A549 (cell line): ENCODE data around the gene PPP2R5C. TPM values are rescaled to one million over a fixed set of nuclear protein-coding genes. Genes with fewer than 3 reads are reported as not detected.

ENCODE experiments used
- ATAC-seq, 2 experiments: fragments of 200-7000 bp in 1 of 2; fragments of >200 bp in 1 of 2; cut with Nextera tagmentation in 1 of 2; cut with Tn5 transposase in 1 of 2; 3 replicates each; pipeline versions ENCODE4 v1.8.0 to v1.9.1; 2018 to 2020; ENCODE audit warnings: mild to moderate bottlenecking in 1 of 2, moderate library complexity in 1 of 2
- CTCF ChIA-PET: fragments of 300-600 bp; sonication (Branson Sonifier 250); formaldehyde crosslinking; extraction: SDS; loops from one replicate; lab custom pipeline; 2021; ENCODE audit warnings: antibody characterized with exemption, inconsistent platforms; lab: Yijun Ruan, JAX
- POLR2A ChIA-PET: fragments of 350-600 bp; formaldehyde crosslinking; extraction: SDS; loops from one replicate; lab custom pipeline; 2021; ENCODE audit warnings: antibody characterized with exemption, inconsistent platforms; lab: Yijun Ruan, JAX
- DNase-seq, 2 experiments: peaks; one replicate each; pipeline versions ENCODE4 v3.0.0 to v3.0.0-alpha.2; 2011 to 2016; ENCODE audit warnings: low read depth in 1 of 2, low spot score in 1 of 2
- FAIRE-seq: peaks from 2 replicates; lab custom pipeline; 2011; peaks lifted over from hg19 to GRCh38; lab: Jason Lieb, UNC
- H3K27ac ChIP-seq, 2 experiments: fragments of >200 bp; sonication (Bioruptor Twin); formaldehyde crosslinking; 3 replicates each; pipeline ENCODE4 v1.5.1; 2016 to 2017
- H3K4me1 ChIP-seq: fragments of >200 bp; sonication (Bioruptor Twin); formaldehyde crosslinking; 3 replicates; pipeline ENCODE4 v1.6.1; 2016
- H3K4me2 ChIP-seq: fragments of >200 bp; sonication (Bioruptor Twin); formaldehyde crosslinking; 3 replicates; pipeline ENCODE4 v1.6.1; 2016
- H3K4me3 ChIP-seq: fragments of >200 bp; sonication (Bioruptor Twin); formaldehyde crosslinking; 3 replicates; pipeline ENCODE4 v1.5.1; 2016
- H3K9me3 ChIP-seq: fragments of >200 bp; sonication (Bioruptor Twin); formaldehyde crosslinking; 3 replicates; pipeline ENCODE4 v1.6.1; 2016
- CEBPB ChIP-seq, 2 experiments: fragments of >200 bp in 1 of 2; sonication (Bioruptor Twin) in 1 of 2; formaldehyde crosslinking in 1 of 2; IDR thresholded peaks; 2 replicates each; pipeline ENCODE4 v1.6.1; 2012 to 2016
- CTCF ChIP-seq: fragments of >200 bp; sonication (Bioruptor Twin); formaldehyde crosslinking; IDR thresholded peaks from 3 replicates; pipeline ENCODE4 v1.5.1; 2016
- EHF ChIP-seq: fragments of 250-450 bp; sonication (Bioruptor Pico); IDR thresholded peaks from 2 replicates; pipeline ENCODE4 v1.5.0; 2020; ENCODE audit warnings: mild to moderate bottlenecking
- EHMT2 ChIP-seq: fragments of 200-600 bp; sonication (generic); IDR thresholded peaks from 2 replicates; pipeline ENCODE4 v1.6.1; 2016; ENCODE audit warnings: antibody characterized with exemption, low read depth, mild to moderate bottlenecking, moderate library complexity
- ESRRA ChIP-seq: fragments of 150-350 bp; IDR thresholded peaks from 2 replicates; pipeline ENCODE4 v1.6.1; 2014; ENCODE audit warnings: mild to moderate bottlenecking, low read length, borderline replicate concordance
- FOSB ChIP-seq: fragments of 250-450 bp; sonication (Bioruptor Pico); IDR thresholded peaks from 2 replicates; pipeline ENCODE4 v1.5.0; 2020; ENCODE audit warnings: mild to moderate bottlenecking, moderate library complexity
- FOXS1 ChIP-seq: fragments of 250-450 bp; sonication (Bioruptor Pico); IDR thresholded peaks from 2 replicates; pipeline ENCODE4 v1.5.0; 2020; ENCODE audit warnings: mild to moderate bottlenecking, moderate library complexity
- GATA3 ChIP-seq: IDR thresholded peaks from 2 replicates; pipeline ENCODE4 v1.6.1; 2012; ENCODE audit warnings: borderline replicate concordance
- HDAC2 ChIP-seq: fragments of 200-600 bp; sonication (generic); IDR thresholded peaks from 2 replicates; pipeline ENCODE4 v1.6.1; 2016
- HOXA7 ChIP-seq: fragments of 250-450 bp; sonication (Bioruptor Pico); IDR thresholded peaks from 2 replicates; pipeline ENCODE4 v1.5.0; 2020; ENCODE audit warnings: mild to moderate bottlenecking, moderate library complexity
- JUNB ChIP-seq: fragments of >200 bp; sonication (Bioruptor Twin); formaldehyde crosslinking; IDR thresholded peaks from 2 replicates; pipeline ENCODE4 v1.6.1; 2016
- KDM1A ChIP-seq: fragments of 200-600 bp; sonication (generic); IDR thresholded peaks from 2 replicates; pipeline ENCODE4 v1.6.1; 2016; ENCODE audit warnings: low read depth, mild to moderate bottlenecking
- MAFK ChIP-seq: fragments of 450-650 bp; IDR thresholded peaks from 2 replicates; pipeline ENCODE4 v1.6.1; 2014; ENCODE audit not compliant: partially characterized antibody
- POLR2AphosphoS2 ChIP-seq: conservative IDR thresholded peaks from 2 replicates; pipeline ENCODE4 v1.6.1; 2012; ENCODE audit warnings: low read length, improper control_type of control experiment, inconsistent platforms
- RNF2 ChIP-seq: fragments of 200-600 bp; sonication (generic); IDR thresholded peaks from 2 replicates; pipeline ENCODE4 v1.6.1; 2016; ENCODE audit warnings: low read depth, mild to moderate bottlenecking, antibody characterized with exemption, moderate library complexity, borderline replicate concordance
- TFCP2L1 ChIP-seq: fragments of 250-450 bp; sonication (Bioruptor Pico); IDR thresholded peaks from 2 replicates; pipeline ENCODE4 v1.5.0; 2021; ENCODE audit warnings: mild to moderate bottlenecking
- ZFP36 ChIP-seq: fragments of 450-650 bp; IDR thresholded peaks from 2 replicates; pipeline ENCODE4 v1.6.1; 2014; ENCODE audit warnings: borderline replicate concordance; ENCODE audit not compliant: partially characterized antibody
- ZSCAN20 ChIP-seq: fragments of 250-450 bp; sonication (Bioruptor Pico); IDR thresholded peaks from 2 replicates; pipeline ENCODE4 v1.8.0; 2022; ENCODE audit warnings: mild to moderate bottlenecking, moderate library complexity
- WGBS: methylation state at CpG from one replicate; pipeline ENCODE4 v1.1.6; 2017; ENCODE audit errors: missing lambda C conversion rate; 5-methylcytosine and 5-hydroxymethylcytosine counted together
- polyA plus RNA-seq, 4 experiments: library from polyadenylated mRNA; depleted of rRNA in 3 of 4; stranded (reverse); fragments of >200 nt; fragmentation: RNase III in 1 of 4; extraction: RNeasy Plus Mini Kit Qiagen cat#74134 plus additional on column Dnase treatment in 1 of 4; gene quantifications; 2 replicates in 3 of 4; 3 replicates in 1 of 4; pipeline ENCODE4 v1.2.3, GENCODE V29; 2011 to 2017
- TF ChIP-seq, protein P1 (sequence below): IDR thresholded peaks from 2 replicates; pipeline ENCODE4 v1.6.1; 2012
- TF ChIP-seq, protein P2 (sequence below): fragments of >200 bp; sonication (Bioruptor Twin); formaldehyde crosslinking; IDR thresholded peaks from 2 replicates; pipeline ENCODE4 v1.6.1; 2016

PPP2R5C gene
- polyA plus RNA-seq, 2 of the 4 experiments (the other 2 are of a cell fraction): 74.8 to 150 TPM

- FAIRE-seq (no peak), DNase-seq (no peak), ATAC-seq (no peak)
- Histone ChIP-seq H3K9me3 (no peaks in the 10 kb centered on the region), H3K4me2 (no peak overlapping the region), H3K4me3 (no peak overlapping the region), H3K27ac (no peak overlapping the region), H3K4me1 (no peaks in the 10 kb centered on the region)
- WGBS: 93% methylated on average over 9 of the region's 9 CpGs
- ChIA-PET POLR2A (no interaction called here), CTCF (interaction anchor here (1.7 kb wide), 1 partner anchor 124 kb away, joined by 4 read pairs; no protein-coding TSS in a partner anchor)
- TF ChIP-seq CEBPB (IDR thresholded peaks at IDR 0.05): peak; percentile 84 to 89; a peak in 3 of 4 replicates
- TF ChIP-seq FOSB: no peak
Measured at GRCh38 chr14:101895256-101895655, 133.7 kb downstream of the PPP2R5C start.

- Histone ChIP-seq H3K27ac (no peak overlapping the region), H3K4me1 (no peaks in the 10 kb centered on the region), H3K9me3 (no peaks in the 10 kb centered on the region), H3K4me3 (no peak overlapping the region), H3K4me2 (no peak overlapping the region)
- TF ChIP-seq RNF2: no peak
- TF ChIP-seq GATA3: no peak
- no peak for TF ChIP-seq HDAC2
- no peak for TF ChIP-seq HOXA7 (CRISPR knock-in tag)
- ATAC-seq (no peak), FAIRE-seq (no peak), DNase-seq (no peak)
- WGBS: over 99% methylated on average over 9 of the region's 9 CpGs
- POLR2A ChIA-PET: no interaction called here
- CTCF ChIA-PET: no interaction called here
Measured at GRCh38 chr14:101897326-101897725, 135.8 kb downstream of the PPP2R5C start.

GRCh38 chr14:101898416-101898815 is 136.9 kb downstream of the PPP2R5C start:
- Histone ChIP-seq H3K27ac (no peak overlapping the region), H3K9me3 (no peaks in the 10 kb centered on the region), H3K4me1 (no peaks in the 10 kb centered on the region), H3K4me2 (no peak overlapping the region), H3K4me3 (no peak overlapping the region)
- 94% methylated on average over 8 of the region's 8 CpGs for WGBS
- TF ChIP-seq CTCF (no peak), JUNB (no peak), FOXS1 (CRISPR knock-in tag) (no peak), RNF2 (no peak), ZSCAN20 (CRISPR knock-in tag) (no peak), TFCP2L1 (no peak)
- TF ChIP-seq, protein P1, sequence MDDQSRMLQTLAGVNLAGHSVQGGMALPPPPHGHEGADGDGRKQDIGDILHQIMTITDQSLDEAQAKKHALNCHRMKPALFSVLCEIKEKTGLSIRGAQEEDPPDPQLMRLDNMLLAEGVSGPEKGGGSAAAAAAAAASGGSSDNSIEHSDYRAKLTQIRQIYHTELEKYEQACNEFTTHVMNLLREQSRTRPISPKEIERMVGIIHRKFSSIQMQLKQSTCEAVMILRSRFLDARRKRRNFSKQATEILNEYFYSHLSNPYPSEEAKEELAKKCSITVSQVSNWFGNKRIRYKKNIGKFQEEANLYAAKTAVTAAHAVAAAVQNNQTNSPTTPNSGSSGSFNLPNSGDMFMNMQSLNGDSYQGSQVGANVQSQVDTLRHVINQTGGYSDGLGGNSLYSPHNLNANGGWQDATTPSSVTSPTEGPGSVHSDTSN: no peak
- FAIRE-seq: no peak
- no peak for ATAC-seq
- CTCF ChIA-PET: interaction anchor here (1.1 to 1.6 kb wide), 2 partner anchors 16 to 127 kb away, joined by 3 to 8 read pairs; no protein-coding TSS in a partner anchor
- no peak for DNase-seq
- POLR2A ChIA-PET: no interaction called here

GRCh38 chr14:101899263-101899662 is 137.8 kb downstream of the PPP2R5C start:
- WGBS: 92% methylated on average over 11 of the region's 11 CpGs
- no peak for FAIRE-seq

GRCh38 chr14:101900253-101900652 is 138.7 kb downstream of the PPP2R5C start:
- ATAC-seq: no peak
- TF ChIP-seq ESRRA: no peak
- no peak for TF ChIP-seq ZFP36
- no peak for TF ChIP-seq MAFK
- TF ChIP-seq, protein P2, sequence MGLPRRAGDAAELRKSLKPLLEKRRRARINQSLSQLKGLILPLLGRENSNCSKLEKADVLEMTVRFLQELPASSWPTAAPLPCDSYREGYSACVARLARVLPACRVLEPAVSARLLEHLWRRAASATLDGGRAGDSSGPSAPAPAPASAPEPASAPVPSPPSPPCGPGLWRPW: no peak
- TF ChIP-seq KDM1A: no peak
- no peak for TF ChIP-seq EHF (CRISPR knock-in tag)
- TF ChIP-seq ZSCAN20 (CRISPR knock-in tag): no peak
- TF ChIP-seq, protein P1: no peak
- TF ChIP-seq CTCF: no peak

More at GRCh38 chr14:101899263-101899662, 137.8 kb downstream of the PPP2R5C start:
- ATAC-seq (no peak), DNase-seq (no peak)
- no peak overlapping the region for H3K4me3 ChIP-seq
- no peaks in the 10 kb centered on the region for H3K9me3 ChIP-seq
- ChIA-PET CTCF (interaction anchor here (1.1 to 2.0 kb wide), 3 partner anchors 10 to 128 kb away, joined by 3 to 8 read pairs (median 6); no protein-coding TSS in a partner anchor), POLR2A (no interaction called here)
- H3K4me1 ChIP-seq: no peaks in the 10 kb centered on the region
- TF ChIP-seq EHMT2: no peak
- TF ChIP-seq POLR2AphosphoS2: no peak
- no peak overlapping the region for H3K4me2 ChIP-seq
- no peak overlapping the region for H3K27ac ChIP-seq

More at GRCh38 chr14:101900253-101900652, 138.7 kb downstream of the PPP2R5C start:
- DNase-seq (no peak), FAIRE-seq (no peak)
- Histone ChIP-seq H3K4me1 (no peaks in the 10 kb centered on the region), H3K4me3 (no peak overlapping the region), H3K9me3 (no peaks in the 10 kb centered on the region), H3K27ac (no peak overlapping the region), H3K4me2 (no peak overlapping the region)
- 93% methylated on average over 10 of the region's 10 CpGs for WGBS
- CTCF ChIA-PET: interaction anchor here (1.4 to 2.0 kb wide), 3 partner anchors 9 to 193 kb away, joined by 4 to 8 read pairs (median 6); no protein-coding TSS in a partner anchor
- POLR2A ChIA-PET: no interaction called here
